Neural cell (in vitro differentiated cells): ENCODE measurements around the gene SLC2A4RG. TPM values are rescaled to one million over a fixed set of nuclear protein-coding genes. Genes with fewer than 3 reads are reported as not detected.

Experiments used
- H2AFZ ChIP-seq: fragments of 200-600, 300-800 bp; sonication (generic), shearing (Covaris generic); 2 replicates; pipeline ENCODE4 v1.6.0; 2014; ENCODE audit warnings: low read depth, mild to moderate bottlenecking, antibody characterized with exemption, low read length, moderate library complexity
- H3F3A ChIP-seq: fragments of 200-600 bp; shearing (Covaris generic); 2 replicates; pipeline ENCODE4 v1.6.1; 2016; ENCODE audit warnings: mild to moderate bottlenecking, moderate library complexity, mixed read lengths, antibody characterized with exemption, low read length; ENCODE audit not compliant: insufficient read depth, poor library complexity, severe bottlenecking
- H3K27ac ChIP-seq: fragments of 200-600, 300-800 bp; sonication (generic), shearing (Covaris generic); 2 replicates; pipeline ENCODE4 v1.5.1; 2014; ENCODE audit warnings: mild to moderate bottlenecking, low read length, moderate library complexity
- H3K27me3 ChIP-seq: fragments of 300-800, 200-600 bp; sonication (generic), shearing (Covaris generic); 2 replicates; pipeline ENCODE4 v1.6.0; 2014; ENCODE audit warnings: mild to moderate bottlenecking, low read depth, low read length, moderate library complexity; ENCODE audit not compliant: insufficient read depth
- H3K36me3 ChIP-seq: fragments of 300-800, 200-600 bp; sonication (generic), shearing (Covaris generic); 2 replicates; pipeline ENCODE4 v1.5.1; 2014; ENCODE audit warnings: mild to moderate bottlenecking, antibody characterized with exemption, low read length, moderate library complexity; ENCODE audit not compliant: insufficient read depth
- H3K4me2 ChIP-seq: fragments of 300-800, 200-600 bp; sonication (generic), shearing (Covaris generic); 2 replicates; pipeline ENCODE4 v1.6.0; 2014; ENCODE audit warnings: mild to moderate bottlenecking, low read length
- H3K4me3 ChIP-seq: fragments of 300-800, 200-600 bp; sonication (generic), shearing (Covaris generic); 2 replicates; pipeline ENCODE4 v1.5.1; 2014; ENCODE audit warnings: mild to moderate bottlenecking, low read length, moderate library complexity
- H3K79me2 ChIP-seq: fragments of 200-600 bp; shearing (Covaris generic); replicated peaks from 2 replicates; pipeline ENCODE4 v1.6.0; 2014; ENCODE audit warnings: mild to moderate bottlenecking, low read length, moderate library complexity; ENCODE audit not compliant: insufficient read depth
- H3K9ac ChIP-seq: fragments of 300-800, 200-600 bp; sonication (generic), shearing (Covaris generic); 2 replicates; pipeline ENCODE4 v1.6.1; 2016; ENCODE audit warnings: mild to moderate bottlenecking, low read length, mixed read lengths
- H3K9me2 ChIP-seq: fragments of 200-600 bp; shearing (Covaris generic); 2 replicates; pipeline ENCODE4 v1.6.1; 2016; ENCODE audit warnings: mild to moderate bottlenecking, low read length, mixed read lengths; ENCODE audit not compliant: insufficient read depth
- H3K9me3 ChIP-seq: fragments of 200-600, 300-800 bp; sonication (generic), shearing (Covaris generic); 2 replicates; pipeline ENCODE4 v1.6.1; 2016; ENCODE audit warnings: mild to moderate bottlenecking, mixed run types, low read length, moderate library complexity, mixed read lengths
- H4K20me1 ChIP-seq: fragments of 200-600 bp; shearing (Covaris generic); 2 replicates; pipeline ENCODE4 v1.6.1; 2016; ENCODE audit warnings: mild to moderate bottlenecking, mixed run types; ENCODE audit not compliant: insufficient read depth
- EP300 ChIP-seq: fragments of 450-650 bp; conservative IDR thresholded peaks from 2 replicates; pipeline ENCODE4 v1.6.1; 2014; ENCODE audit warnings: antibody characterized with exemption, mild to moderate bottlenecking, moderate library complexity; ENCODE audit not compliant: poor library complexity, severe bottlenecking
- EZH2 ChIP-seq: fragments of 200-600, 300-800 bp; shearing (Covaris generic), sonication (generic); IDR thresholded peaks from 2 replicates; pipeline ENCODE4 v1.6.1; 2014; ENCODE audit warnings: antibody characterized with exemption, low read length, borderline replicate concordance, mild to moderate bottlenecking; ENCODE audit not compliant: insufficient read depth, poor library complexity, severe bottlenecking
- MXI1 ChIP-seq: fragments of 450-650 bp; conservative IDR thresholded peaks from 2 replicates; pipeline ENCODE4 v1.6.1; 2014; ENCODE audit warnings: antibody characterized with exemption, mild to moderate bottlenecking; ENCODE audit not compliant: poor library complexity, severe bottlenecking
- POLR2AphosphoS5 ChIP-seq: IDR thresholded peaks from 2 replicates; pipeline ENCODE4 v1.6.1; 2012
- RAD21 ChIP-seq: fragments of 450-650 bp; conservative IDR thresholded peaks from 2 replicates; pipeline ENCODE4 v1.6.1; 2014; ENCODE audit warnings: antibody characterized with exemption, mild to moderate bottlenecking, moderate library complexity
- SMC3 ChIP-seq: fragments of 450-650 bp; conservative IDR thresholded peaks from 2 replicates; pipeline ENCODE4 v1.6.1; 2014; ENCODE audit warnings: antibody characterized with exemption, mild to moderate bottlenecking, moderate library complexity; ENCODE audit not compliant: poor library complexity
- TAF1 ChIP-seq: IDR thresholded peaks from 2 replicates; pipeline ENCODE4 v1.6.1; 2012; ENCODE audit warnings: low read depth
- polyA plus RNA-seq: library from polyadenylated mRNA; depleted of rRNA; stranded (reverse); fragments of >200 nt; gene quantifications from 2 replicates; pipeline ENCODE4 v1.2.3, GENCODE V29; 2014
- TF ChIP-seq, protein P1 (sequence below): IDR thresholded peaks from 2 replicates; pipeline ENCODE4 v1.6.1; 2012; ENCODE audit warnings: borderline replicate concordance
- TF ChIP-seq, protein P2 (sequence below): fragments of 450-650 bp; IDR thresholded peaks from 2 replicates; pipeline ENCODE4 v1.5.1; 2014; ENCODE audit warnings: antibody characterized with exemption, mild to moderate bottlenecking, moderate library complexity; ENCODE audit not compliant: poor library complexity, severe bottlenecking

Gene SLC2A4RG
- polyA plus RNA-seq, 1 donor from 2014 or later, result 52.1 TPM

DNA sequence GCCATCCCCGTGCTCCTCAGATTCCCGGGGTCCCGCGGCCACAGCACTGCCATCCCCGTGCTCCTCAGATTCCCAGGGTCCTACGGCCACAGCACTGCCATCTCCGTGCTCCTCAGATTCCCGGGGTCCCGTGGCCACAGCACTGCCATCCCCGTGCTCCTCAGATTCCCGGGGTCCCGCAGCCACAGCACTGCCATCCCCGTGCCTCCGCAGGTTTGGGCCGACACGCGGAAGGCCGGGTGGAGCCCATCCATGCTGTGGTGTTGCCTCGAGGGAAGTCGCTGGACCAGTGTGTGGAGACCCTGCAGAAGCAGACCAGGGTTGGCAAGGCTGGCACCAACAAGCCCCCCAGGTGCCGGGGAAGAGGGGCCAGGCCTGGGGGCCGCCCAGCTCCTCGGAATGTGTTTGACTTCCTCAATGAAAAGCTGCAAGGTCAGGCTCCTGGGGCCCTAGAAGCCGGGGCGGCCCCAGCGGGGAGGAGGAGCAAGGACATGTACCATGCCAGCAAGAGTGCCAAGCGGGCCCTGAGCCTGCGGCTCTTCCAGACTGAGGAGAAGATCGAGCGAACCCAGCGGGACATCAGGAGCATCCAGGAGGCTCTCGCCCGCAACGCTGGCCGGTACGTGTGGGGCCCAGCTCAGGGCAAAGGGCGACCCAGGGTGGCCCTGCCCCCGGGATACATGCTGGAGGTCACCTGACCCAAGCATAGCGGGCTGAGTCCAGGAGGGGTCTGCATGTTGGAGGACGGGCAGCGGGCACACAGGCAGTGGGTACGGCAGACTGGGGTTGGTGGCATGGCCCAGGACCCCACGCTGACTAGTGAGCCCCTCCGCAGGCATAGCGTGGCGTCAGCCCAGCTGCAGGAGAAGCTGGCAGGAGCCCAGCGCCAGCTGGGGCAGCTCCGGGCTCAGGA, 4.4 kb upstream of the SLC2A4RG start:
- H3K9ac ChIP-seq, result no peak overlapping the region
- no peaks in the 10 kb centered on the region for H3K9me3 ChIP-seq
- no peak overlapping the region for H3K4me3 ChIP-seq
- no peaks in the 10 kb centered on the region for H3F3A ChIP-seq
- TF ChIP-seq, protein P1, sequence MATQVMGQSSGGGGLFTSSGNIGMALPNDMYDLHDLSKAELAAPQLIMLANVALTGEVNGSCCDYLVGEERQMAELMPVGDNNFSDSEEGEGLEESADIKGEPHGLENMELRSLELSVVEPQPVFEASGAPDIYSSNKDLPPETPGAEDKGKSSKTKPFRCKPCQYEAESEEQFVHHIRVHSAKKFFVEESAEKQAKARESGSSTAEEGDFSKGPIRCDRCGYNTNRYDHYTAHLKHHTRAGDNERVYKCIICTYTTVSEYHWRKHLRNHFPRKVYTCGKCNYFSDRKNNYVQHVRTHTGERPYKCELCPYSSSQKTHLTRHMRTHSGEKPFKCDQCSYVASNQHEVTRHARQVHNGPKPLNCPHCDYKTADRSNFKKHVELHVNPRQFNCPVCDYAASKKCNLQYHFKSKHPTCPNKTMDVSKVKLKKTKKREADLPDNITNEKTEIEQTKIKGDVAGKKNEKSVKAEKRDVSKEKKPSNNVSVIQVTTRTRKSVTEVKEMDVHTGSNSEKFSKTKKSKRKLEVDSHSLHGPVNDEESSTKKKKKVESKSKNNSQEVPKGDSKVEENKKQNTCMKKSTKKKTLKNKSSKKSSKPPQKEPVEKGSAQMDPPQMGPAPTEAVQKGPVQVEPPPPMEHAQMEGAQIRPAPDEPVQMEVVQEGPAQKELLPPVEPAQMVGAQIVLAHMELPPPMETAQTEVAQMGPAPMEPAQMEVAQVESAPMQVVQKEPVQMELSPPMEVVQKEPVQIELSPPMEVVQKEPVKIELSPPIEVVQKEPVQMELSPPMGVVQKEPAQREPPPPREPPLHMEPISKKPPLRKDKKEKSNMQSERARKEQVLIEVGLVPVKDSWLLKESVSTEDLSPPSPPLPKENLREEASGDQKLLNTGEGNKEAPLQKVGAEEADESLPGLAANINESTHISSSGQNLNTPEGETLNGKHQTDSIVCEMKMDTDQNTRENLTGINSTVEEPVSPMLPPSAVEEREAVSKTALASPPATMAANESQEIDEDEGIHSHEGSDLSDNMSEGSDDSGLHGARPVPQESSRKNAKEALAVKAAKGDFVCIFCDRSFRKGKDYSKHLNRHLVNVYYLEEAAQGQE, result no peak
- no peak for TF ChIP-seq EP300
- TF ChIP-seq EZH2, result no peak
- no peak for TF ChIP-seq TAF1
- TF ChIP-seq, protein P2, sequence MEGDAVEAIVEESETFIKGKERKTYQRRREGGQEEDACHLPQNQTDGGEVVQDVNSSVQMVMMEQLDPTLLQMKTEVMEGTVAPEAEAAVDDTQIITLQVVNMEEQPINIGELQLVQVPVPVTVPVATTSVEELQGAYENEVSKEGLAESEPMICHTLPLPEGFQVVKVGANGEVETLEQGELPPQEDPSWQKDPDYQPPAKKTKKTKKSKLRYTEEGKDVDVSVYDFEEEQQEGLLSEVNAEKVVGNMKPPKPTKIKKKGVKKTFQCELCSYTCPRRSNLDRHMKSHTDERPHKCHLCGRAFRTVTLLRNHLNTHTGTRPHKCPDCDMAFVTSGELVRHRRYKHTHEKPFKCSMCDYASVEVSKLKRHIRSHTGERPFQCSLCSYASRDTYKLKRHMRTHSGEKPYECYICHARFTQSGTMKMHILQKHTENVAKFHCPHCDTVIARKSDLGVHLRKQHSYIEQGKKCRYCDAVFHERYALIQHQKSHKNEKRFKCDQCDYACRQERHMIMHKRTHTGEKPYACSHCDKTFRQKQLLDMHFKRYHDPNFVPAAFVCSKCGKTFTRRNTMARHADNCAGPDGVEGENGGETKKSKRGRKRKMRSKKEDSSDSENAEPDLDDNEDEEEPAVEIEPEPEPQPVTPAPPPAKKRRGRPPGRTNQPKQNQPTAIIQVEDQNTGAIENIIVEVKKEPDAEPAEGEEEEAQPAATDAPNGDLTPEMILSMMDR, result no peak
- no peak for TF ChIP-seq SMC3
- TF ChIP-seq MXI1, result no peak
- TF ChIP-seq RAD21, result no peak
- no peak for TF ChIP-seq POLR2AphosphoS5
- H3K79me2 ChIP-seq, result no peaks in the 10 kb centered on the region
- no peak overlapping the region for H2AFZ ChIP-seq
- H3K36me3 ChIP-seq, result no peaks in the 10 kb centered on the region
- H3K4me2 ChIP-seq, result no peak overlapping the region
- no peaks in the 10 kb centered on the region for H3K27me3 ChIP-seq
- H3K9me2 ChIP-seq, result no peaks in the 10 kb centered on the region
- no peaks in the 10 kb centered on the region for H4K20me1 ChIP-seq
- H3K27ac ChIP-seq, result no peak overlapping the region

DNA sequence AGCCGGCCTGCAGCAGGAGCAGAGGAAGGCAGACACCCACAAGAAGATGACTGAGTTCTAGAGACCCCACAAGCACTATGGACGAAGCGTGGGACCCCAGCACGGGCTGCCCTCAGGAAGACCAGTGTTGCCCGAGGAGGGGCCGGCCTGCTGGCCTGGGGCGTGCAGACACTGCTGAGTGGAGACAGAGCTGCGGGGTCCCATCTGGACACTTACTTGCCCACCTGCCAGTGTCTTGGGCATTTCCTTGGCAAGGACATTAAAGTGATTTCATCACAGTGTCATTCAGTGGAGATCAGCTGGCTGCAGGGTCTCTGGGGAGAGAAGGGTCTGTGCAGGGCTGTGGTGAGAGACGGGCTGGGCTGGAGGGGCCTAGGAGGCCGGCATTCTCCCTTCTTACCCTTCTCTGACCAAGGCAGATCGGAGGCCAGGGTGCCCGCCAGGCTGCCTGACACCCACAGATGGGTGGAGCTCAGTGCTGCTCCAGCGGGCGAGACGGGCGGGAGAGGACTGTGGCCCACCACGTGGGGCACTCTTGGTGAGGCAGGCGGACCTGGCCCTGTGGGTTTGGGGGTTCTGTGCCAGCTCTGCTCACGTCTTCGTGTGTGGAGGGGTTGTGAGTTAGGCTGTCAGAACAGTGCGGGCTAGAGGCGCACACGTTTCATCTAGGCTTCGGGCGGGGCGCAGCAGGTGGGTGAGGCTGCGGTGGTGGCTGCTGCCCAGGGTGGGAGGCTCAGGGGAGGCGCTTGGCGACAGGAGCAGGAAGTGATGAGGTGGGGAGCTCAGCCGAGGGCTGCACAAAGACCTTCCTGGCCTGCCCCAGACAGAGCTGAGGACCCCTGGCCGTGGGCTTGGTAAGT, 3.5 kb upstream of the SLC2A4RG start, which contains the start of gene LIME1:
TSS of gene LIME1 (plus strand) at position 806 of the 860 bp plus-strand sequence. CDS start 886 bp downstream, outside the sequence.
- TF ChIP-seq POLR2AphosphoS5, result no peak
- no peak for TF ChIP-seq SMC3
- TF ChIP-seq EZH2, result no peak
- TF ChIP-seq MXI1, result no peak
- TF ChIP-seq, protein P2, result no peak
- no peak for TF ChIP-seq TAF1
- TF ChIP-seq, protein P1, result no peak
- TF ChIP-seq EP300, result no peak
- TF ChIP-seq RAD21, result no peak
- Histone ChIP-seq H3K4me2 (no peak within 1 kb of the TSS), H3K27me3 (no peaks in the 10 kb centered on the region), H3K79me2 (no peaks in the 10 kb centered on the region), H2AFZ (no peak within 1 kb of the TSS), H3K27ac (no peak within 1 kb of the TSS), H3K4me3 (no peak within 1 kb of the TSS), H3K36me3 (no peaks in the 10 kb centered on the region), H3K9me2 (no peaks in the 10 kb centered on the region), H3K9me3 (no peaks in the 10 kb centered on the region), H3F3A (no peaks in the 10 kb centered on the region), H3K9ac (no peak within 1 kb of the TSS), H4K20me1 (no peaks in the 10 kb centered on the region)
